HEK293T (cell line): ENCODE data around the gene CORO2A.

ENCODE experiments used
- ARNT ChIP-seq: fragments of 450-650 bp; IDR thresholded peaks from 2 replicates; pipeline ENCODE4 v1.6.1; 2017; ENCODE audit warnings: mild to moderate bottlenecking
- BHLHE40 ChIP-seq: fragments of 450-650 bp; IDR thresholded peaks from 2 replicates; pipeline ENCODE4 v1.6.1; 2016; ENCODE audit warnings: mild to moderate bottlenecking, moderate library complexity, borderline replicate concordance
- CTBP1 ChIP-seq: fragments of 450-650 bp; IDR thresholded peaks from 2 replicates; pipeline ENCODE4 v1.6.1; 2016; ENCODE audit warnings: borderline replicate concordance
- FOXK2 ChIP-seq: fragments of 450-650 bp; IDR thresholded peaks from 2 replicates; pipeline ENCODE4 v1.6.1; 2016; ENCODE audit warnings: mild to moderate bottlenecking
- FOXM1 ChIP-seq: fragments of 450-650 bp; IDR thresholded peaks from 2 replicates; pipeline ENCODE4 v1.6.1; 2017; ENCODE audit warnings: mild to moderate bottlenecking, borderline replicate concordance
- HDGF ChIP-seq: fragments of 450-650 bp; IDR thresholded peaks from 2 replicates; pipeline ENCODE4 v1.6.1; 2017; ENCODE audit warnings: antibody characterized with exemption, borderline replicate concordance
- L3MBTL2 ChIP-seq: fragments of 450-650 bp; conservative IDR thresholded peaks from 2 replicates; pipeline ENCODE4 v1.6.1; 2016; ENCODE audit warnings: mild to moderate bottlenecking
- LEF1 ChIP-seq: fragments of 450-650 bp; IDR thresholded peaks from 2 replicates; pipeline ENCODE4 v1.6.1; 2017; ENCODE audit warnings: mild to moderate bottlenecking, borderline replicate concordance
- NFRKB ChIP-seq: fragments of 450-650 bp; IDR thresholded peaks from 2 replicates; pipeline ENCODE4 v1.6.1; 2016; ENCODE audit warnings: mild to moderate bottlenecking, moderate library complexity
- PKNOX1 ChIP-seq: fragments of 450-650 bp; IDR thresholded peaks from 2 replicates; pipeline ENCODE4 v1.6.1; 2016
- SP1 ChIP-seq: fragments of 450-650 bp; IDR thresholded peaks from 2 replicates; pipeline ENCODE4 v1.6.1; 2017
- SUZ12 ChIP-seq: fragments of 450-650 bp; IDR thresholded peaks from 2 replicates; pipeline ENCODE4 v1.6.1; 2016; ENCODE audit warnings: mild to moderate bottlenecking
- TARDBP ChIP-seq: fragments of 450-650 bp; IDR thresholded peaks from 2 replicates; pipeline ENCODE4 v1.6.1; 2016
- ZNF384 ChIP-seq: fragments of 450-650 bp; IDR thresholded peaks from 2 replicates; pipeline ENCODE4 v1.6.1; 2016

- no peak for TF ChIP-seq HDGF
- no peak for TF ChIP-seq TARDBP
- TF ChIP-seq FOXM1: no peak
- no peak for TF ChIP-seq BHLHE40
- TF ChIP-seq NFRKB: no peak
- TF ChIP-seq SP1: no peak
- no peak for TF ChIP-seq SUZ12
- no peak for TF ChIP-seq LEF1
- no peak for TF ChIP-seq ARNT
- no peak for TF ChIP-seq CTBP1
- no peak for TF ChIP-seq ZNF384
- no peak for TF ChIP-seq FOXK2
- TF ChIP-seq L3MBTL2: no peak
- TF ChIP-seq PKNOX1: no peak
These were observed 8.1 kb downstream of the CORO2A start for GRCh38 chr9:98184326-98184725.
